GM18519 (cell line): ENCODE data around the gene EVI5L.

Experiments used
- ATAC-seq: cut with Tn5 transposase; IDR thresholded peaks from one replicate; pipeline ENCODE4 v1.9.1; 2021; ENCODE audit warnings: mild to moderate bottlenecking, moderate library complexity; ENCODE audit not compliant: unreplicated experiment, low FRiP score

EVI5L gene

DNA sequence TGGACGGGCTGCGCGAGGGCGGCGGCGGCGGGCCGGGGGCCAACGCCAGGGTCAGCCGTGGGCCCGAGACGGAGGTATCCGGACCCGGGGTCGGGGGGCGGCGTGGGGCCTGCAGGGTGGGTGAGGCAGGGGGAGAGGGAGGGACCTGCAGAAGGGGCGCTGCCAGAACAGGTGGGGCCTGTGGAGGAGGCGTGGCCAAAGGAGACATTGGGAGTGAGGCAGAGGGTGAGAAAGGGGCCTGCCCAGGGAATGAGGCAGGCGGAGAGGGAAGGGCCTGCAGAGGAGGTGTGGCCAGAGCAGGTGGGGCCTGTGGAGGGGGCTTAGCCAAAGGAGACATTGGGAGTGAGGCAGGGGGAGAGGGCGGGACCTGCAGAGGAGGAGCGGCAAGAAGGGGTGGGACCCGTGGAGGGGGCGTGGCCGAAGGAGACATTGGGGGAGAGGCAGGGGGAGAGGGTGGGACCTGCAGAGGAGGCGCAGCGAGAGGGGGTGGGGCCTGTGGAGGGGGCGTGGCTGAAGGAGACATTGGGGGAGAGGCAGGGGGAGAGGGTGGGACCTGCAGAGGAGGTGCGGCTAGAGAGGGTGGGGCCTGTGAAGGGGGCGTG is 40.0 kb downstream of the EVI5L start:
- ATAC-seq = no peak

DNA sequence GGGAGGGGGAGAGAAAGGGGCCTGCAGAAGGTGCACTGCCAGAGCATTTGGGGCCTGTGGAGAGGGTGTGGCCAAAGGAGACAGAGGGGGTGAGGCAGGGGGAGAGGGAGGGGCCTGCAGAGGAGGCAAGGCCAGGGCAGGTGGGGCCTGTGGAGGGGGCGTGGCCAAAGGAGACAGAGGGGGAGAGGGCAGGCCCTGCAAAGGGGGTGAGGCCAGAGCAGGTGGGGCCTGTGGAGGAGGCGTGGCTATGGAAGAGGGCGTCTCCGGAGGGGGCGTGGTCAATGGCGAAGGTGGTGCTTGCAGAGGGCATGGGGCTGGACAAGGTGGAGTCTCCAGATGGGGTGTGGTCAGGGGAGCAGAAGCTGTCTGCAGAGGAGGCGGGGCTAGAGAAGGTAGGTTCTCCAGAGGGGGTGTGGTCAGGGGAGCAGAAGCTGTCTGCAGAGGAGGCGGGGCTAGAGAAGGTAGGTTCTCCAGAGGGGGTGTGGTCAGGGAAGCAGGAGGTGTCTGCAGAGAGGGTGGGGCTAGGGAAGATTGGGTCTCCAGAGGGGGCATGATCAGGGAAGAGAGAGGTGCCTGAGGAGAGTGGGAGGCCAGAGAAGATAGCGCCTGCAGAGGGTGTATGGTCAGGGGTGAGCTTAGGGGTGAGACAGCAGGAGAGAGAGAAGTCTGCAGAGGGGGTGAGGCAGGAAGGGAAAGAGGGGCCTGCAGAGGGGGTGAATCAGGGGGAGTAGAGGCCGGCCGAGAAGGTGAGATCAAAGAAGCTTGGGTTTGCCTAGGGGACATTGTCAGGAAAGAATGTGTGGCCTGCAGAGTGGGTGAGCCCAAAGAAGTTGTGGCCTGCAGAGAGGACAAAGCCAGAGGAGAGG is 40.8 kb downstream of the EVI5L start:
- ATAC-seq = no peak

DNA sequence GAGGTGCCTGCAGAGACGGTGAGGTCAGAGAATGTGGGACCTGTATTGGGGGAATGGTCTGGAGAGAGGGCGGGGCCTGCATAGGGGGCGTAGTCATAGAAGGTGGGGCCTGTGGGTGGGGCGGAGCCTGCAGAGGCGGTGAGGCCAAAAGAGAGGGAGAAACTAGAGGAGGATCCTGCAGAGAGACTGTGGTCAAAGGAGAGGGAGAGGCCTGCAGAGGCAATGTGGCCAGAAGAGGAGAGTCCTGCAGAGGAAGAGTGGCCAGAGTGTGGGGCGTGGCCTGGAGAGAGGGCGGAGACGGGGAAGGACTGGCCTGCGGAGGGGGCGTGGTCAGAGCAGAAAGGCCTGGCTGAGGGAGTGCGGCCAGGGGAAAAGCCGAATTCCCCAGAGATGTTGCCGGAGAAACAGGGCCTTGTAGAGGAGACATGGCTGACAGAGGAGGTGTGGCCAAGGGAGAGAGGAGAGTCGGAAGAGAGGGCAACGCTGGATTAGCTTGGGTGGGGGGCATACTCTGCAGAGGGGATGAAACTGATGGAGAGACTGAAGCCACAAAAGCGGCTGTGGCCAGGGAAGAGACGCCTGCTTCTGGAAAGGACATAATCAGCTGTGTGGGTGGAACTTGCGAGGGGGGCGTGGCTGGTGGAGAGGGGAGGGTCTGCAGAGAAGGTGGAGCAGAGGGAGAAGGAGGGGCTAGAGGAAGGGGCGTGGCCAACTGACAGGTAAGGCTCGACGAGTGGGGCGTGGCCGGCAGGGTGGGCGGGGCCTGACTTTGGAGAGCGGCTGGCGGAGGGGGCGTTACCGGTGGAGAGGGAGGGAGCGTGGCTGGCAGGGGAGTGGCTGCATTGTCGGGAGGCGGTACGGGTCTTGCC is 41.7 kb downstream of the EVI5L start:
- ATAC-seq = no peak

DNA sequence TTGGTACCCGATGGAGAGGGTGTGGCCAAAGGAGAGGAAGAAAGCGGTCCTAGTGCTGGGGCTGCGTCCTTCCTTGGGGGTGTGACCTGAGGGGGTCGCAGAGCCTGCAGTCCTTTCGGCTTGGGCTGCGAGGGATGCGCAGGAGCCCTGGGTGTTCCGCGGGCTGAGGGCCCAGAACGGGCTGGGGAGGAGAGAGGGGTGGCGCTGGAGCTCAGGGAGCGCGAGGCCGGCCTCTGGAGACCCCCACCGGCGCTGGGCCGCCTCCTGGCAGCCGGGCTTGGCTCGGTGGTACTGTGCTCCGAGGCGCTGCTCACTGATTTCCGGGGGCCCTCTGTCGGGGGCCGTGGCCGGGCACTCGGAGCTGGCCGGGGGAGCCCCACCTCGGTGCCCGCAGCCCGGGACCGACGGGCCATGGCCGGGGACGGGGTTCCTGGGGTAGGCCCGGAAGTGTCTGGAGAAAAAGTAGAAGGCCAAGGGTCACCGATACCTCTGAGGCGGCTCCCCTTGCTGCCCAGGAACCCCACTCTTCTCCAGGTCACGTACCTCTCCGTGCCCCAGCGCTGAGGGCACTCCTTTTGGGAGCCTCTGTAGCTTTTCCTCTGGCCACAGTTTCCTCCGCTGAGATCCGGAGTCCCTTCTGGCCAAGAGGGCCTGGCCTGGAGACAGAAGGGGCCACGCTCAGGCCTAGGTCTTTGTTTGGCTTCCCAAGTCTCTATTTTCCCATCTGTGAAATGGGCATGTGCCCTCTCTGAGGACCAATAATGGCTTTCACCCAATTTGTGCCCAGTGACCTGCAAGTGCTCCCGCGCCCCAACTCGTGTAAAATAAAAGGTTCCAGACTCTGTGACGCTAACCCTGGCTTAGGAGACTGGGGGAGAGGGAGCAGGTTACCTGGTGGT is 42.5 kb downstream of the EVI5L start:
- no peak for ATAC-seq

DNA sequence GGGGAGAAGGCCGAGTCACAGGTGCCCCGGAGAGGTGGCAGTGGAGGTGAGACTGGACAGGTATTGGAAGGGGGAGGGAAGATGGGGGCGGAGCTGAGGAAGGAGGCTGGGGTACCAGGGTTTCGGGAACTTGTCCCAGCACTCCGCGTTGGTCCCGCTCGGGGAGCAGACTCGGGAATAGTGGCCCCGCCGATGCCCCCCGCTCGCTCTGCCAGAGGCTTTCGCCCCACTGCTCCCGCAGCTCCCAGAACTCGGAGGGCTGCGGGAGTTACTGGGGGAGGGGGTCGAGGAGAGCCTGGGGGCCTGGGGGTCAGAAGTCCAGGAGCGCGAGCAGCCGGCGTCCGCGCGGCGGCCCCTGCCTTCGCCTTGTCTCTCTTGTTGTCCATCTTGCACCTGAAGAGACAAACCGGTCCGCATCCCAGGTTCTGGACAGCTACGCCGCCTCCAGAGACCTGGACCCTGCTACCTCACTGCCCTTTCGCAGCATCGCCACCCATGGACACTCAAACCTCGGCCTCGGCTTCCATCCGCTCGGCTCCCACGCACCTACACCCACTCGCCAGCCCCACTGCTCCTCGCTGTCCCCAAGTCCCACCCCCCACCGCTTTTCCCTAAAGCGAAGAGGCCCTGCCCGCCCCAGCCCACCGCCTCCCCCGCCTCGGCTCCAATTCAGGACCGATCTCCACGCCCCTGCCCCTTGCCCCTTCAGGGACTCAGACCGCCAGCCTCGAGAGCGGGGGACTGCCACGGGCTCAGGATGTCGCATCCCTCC is 43.5 kb downstream of the EVI5L start:
- ATAC-seq = no peak

DNA sequence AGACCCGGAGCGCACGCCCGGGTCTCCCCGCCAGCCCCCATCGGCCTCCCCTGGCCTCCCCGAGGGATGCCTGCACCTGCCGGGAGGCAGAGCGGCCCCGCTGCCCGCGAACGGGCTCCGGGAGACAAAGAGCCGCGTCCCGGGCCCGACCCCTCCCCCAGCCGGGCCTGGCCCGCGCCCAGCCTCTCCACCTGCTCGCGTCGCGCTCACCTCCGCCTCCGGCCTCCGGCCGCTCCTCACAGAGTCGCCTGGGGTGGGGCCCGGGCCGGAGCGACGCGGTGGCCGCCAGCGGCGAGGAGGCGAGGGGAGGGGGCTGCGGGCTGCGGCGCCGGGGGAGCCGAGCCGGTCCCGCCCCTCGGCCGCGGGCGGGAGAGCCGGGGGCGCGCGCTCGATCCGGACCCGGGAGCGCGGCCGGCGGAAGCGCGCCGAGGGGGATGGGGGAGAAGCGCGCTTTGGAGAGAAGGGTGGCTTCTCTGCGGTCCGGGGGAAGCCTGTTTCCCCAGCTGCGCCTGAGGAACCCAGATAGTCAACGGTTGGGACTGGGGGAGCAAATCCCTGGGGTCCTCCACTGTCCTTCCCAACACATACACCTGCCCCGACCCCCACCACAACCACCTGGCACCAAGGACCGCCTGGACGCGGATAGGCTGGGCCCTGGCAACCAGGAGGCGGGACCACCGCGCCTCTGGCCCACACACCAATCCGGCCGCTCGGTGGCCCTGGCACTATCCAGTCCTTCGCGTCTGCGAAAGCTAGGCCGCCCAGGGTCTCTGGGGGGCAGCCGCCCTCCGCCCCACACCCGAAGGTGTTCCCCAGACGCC is 44.3 kb downstream of the EVI5L start, which contains the start of gene PRR36:
PRR36 (minus strand) TSS at position 315 of the 821 bp plus-strand sequence. CDS start 701 bp downstream, outside the sequence.
- ATAC-seq = no peak

DNA sequence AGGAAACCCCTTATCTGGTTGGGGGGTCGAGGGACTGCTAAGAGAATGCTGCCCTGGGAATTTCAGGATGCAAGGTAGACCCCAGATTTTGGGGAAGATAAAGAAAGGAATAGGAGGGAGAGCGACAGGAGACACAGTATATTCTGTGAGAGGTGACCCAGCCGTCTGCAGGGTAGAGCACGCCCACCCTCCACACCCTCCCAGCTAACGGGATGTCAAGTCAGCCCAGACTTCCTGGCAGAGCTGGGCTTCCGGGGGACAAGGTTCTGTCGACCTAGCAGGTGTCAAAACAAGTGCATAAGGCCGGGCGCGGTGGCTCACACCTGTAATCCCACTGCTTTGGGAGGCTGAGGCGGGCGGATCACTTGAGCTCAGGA is 44.9 kb downstream of the EVI5L start:
- ATAC-seq = no peak

DNA sequence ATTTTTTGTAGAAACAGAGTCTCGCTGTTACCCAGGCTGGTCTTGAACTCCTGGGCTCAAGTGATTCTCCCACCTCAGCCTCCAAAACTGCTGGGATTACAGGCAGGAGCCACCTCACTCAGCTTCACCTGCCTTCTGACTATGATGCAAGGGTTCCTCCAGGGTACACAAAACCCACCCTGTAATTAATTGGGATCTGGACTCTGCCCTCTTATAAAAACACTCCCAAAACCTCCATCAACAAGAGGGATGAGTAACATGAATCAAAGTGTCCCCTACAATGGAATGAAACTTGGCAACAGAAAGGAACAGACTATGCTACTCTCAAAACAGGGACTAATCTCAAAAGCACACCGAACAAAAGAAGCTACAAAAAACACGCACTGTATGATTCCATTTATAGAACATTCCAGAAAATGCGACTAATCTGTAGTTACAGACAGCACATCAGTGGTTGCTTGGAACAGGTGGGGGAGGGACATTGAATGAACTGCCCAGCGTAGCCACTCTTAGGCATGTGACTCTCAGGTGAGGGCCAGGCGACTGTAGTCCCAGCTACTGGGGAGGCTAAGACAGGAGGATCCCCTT is 47.3 kb downstream of the EVI5L start:
- ATAC-seq = no peak

DNA sequence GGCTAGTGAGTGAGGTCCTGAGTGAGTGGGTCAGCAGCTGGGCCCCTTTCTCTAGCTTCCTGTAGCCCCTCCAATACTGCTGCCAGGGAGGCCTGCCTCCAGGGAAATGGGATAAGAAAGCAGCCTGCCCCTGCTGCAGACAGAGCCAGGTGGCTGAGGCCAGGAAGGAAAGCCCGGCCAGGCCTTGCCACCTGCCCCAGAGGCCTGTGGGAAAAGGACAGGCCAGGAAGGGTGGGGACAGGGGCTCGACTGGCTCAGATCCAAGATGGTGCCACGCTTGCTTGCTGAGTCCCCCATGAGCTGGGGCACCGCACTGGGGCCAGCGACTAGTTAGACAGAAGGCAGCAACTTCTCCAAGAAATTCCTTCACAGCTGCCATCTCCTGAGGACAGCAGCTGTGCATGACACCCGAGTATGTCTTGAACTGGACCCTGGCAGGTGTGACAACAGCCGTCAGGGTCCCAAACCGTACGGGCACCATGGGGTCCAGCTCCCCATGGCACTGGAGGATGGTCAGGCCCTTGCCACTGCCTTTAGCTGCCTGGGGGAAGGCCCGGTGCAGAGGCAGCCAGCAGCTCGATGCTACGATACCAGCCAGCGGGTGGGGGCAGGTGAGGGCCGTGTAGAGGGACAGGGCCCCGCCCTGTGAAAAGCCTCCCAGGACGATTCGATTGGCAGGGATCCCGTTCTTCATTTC is 49.2 kb downstream of the EVI5L start:
- no peak for ATAC-seq

DNA sequence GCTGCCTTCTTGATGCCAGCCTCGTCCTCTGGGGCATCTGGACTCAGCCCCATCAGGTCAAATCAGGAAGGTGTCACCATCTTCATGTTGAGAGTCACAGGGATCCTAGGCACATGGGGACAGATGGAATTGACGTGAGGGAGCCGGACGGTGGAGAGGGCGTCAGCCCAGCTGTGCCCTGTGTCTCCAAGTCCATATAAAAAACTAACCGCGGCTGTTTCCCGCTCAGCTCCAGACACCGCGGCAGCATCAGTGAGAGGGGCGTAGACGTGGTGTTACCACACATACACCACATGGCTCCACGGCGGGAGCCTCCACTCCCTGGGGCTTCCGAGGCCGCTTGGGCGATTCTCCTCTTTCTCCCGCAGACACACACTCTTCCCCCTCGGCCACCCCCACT is 49.8 kb downstream of the EVI5L start:
- no peak for ATAC-seq

DNA sequence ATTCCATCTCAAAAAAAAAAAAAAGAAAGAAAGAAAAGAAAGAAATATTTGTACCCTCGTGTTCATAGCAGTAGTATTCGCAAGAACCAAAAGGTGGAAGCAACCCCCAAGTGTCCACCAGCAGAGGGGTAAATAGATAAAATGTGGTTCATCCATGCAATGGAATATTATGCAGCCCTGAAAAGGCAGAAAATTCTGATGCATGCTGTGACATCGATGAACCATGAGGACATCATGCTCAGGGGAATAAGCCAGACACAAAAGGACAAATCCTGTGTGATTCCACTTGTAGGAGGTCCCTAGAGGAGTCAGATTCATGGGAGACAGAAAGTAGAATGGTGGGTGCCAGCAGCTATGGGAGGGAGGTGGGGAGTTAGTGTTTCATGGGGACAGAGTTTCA is 51.9 kb downstream of the EVI5L start:
- no peak for ATAC-seq

DNA sequence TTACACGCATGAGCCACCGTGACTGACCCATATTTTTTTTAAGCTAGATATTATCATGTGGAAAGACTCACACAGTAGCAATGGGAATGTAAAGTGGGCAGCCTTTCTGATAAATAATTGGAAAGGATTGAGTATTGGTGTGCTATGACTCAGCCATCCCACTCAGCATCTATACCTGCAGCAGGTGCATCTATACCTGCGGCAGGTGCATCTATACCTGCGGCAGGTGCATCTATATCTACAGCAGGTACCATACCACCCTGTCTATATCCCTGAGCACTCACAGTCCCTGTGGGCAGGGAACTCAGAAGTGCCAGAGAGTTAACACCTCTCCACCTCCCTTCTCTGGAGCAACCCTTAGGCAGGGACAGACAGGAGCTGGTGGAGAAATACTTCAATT is 53.1 kb downstream of the EVI5L start:
- no peak for ATAC-seq

DNA sequence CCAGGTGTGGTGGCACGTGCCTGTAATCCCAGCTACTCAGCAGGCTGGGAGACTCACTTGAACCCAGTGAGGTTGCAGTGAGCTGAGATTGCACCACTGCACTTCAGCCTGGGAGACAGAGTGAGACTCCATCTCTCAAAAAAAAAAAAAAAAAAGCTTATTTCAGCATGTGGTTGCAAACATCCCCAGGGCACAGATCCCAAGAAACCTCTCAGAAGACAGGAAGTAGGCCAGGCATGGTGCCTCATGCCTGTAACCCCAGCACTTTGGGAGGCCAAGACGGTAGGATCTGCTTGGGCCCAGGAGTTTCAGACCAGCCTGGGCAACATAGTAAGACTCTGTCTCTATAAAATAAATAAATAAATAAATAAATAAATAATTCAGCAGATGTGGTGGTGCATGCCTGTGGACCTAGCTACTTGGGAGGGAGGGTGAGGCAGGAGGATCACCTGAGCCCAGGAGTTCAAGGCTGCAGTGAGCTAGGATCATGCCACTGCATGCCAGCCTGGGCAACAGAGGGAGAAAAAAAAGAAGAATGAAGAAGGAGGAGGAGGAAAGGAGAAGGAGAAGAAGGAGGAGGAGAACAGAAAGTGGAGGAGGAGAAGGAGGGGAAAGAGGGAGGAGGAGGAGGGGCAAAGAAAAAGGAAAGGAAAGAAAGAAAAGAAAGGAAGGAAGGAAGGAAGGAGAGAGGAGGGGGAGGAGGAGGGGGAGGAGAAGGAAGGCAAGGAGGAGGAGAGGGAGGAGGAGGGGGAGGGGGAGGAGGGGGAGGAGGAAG is 54.0 kb downstream of the EVI5L start:
- ATAC-seq = no peak

DNA sequence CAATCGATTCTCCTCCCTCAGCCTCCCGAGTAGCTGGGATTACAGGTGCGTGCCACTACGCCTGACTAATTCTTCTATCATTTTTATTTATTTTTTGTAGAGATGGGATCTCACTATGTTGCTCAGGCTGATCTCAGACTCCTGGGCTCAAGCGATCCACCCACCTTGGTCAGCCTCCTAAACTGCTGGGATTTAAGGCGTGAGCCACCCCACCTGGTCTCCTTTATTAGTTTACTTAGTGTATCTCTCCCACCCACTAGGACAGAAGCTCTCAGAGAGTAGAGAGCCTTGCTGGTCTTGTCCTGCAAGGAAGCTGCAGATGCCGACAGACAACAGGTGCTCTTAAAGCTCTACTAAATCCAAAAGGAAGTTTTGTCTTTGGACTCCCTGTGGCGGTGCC is 55.8 kb downstream of the EVI5L start:
- no peak for ATAC-seq

DNA sequence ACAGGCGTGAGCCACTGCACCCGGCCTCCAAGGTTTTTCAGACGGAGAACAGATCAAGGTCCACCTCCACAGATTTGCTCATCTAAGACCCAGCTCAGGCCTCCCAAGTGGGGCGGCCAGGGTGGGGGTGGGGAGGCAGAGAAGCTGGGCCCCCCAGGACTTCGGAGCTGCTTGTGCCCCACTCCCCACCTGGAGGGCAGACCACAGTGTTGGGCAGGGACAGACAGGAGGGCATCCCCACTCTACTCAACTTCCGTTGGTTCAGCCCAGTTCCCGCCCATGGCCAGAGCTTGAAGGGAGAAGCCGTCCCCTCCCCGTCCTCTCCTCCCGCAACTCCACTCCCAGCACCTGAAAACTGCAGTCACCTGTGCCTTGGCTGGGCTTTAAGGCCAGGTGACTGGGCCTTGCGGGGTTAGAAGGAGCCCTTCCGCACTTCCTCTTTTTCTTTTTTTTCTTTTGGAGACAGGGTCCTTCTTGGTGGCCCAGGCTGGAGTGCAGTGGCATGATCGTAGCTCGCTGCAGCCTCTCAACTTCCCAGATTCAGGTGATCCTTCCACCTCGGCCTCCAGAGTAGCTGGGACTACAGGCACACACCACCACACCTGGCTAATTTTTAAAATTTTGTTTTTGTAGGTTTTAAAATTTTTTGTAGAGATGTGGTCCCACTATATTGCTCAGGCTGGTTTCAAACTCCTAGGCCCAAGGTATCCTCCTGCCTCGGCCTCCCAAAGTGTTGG is 57.6 kb downstream of the EVI5L start:
- ATAC-seq = no peak

DNA sequence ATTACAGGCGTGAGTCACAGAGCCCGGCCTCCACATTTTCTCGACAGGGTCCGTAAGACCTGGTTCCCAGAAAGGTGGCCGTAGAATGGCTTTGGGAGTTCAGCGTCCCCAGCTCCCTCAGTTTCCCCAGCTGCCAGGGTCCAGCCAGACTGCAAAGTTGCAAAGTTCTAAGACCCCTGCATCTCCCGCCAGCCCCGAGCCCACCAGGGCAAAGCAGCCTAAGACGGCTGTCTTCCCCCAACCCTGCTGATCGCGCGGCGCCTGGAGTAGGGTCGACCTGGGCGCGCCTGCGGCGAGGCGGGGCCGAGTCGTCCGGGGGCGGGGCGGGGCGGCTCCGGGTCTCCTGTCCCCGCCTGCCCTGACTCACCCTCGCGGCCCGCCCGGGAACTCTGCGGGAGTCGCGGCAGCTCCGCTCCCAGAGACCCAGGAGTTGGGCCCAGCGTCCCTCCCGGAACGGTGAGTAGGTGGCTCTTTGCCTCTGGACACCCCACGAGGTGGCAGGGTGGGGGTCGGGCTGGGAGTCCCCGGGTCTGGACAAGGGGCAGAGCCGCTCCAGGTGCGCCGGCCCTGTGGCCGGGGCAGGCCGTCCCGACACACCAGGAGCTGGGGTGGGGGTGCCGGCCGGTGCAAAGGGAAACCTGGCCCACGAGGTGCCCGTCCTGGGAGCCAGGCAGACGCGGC is 58.3 kb downstream of the EVI5L start, which contains the start of gene LRRC8E:
LRRC8E (plus strand) TSS at position 366 of the 681 bp plus-strand sequence. CDS start 7,094 bp downstream, outside the sequence.
- no peak for ATAC-seq
